ENCODE measurements around the gene MCC.

Gene MCC

DNA sequence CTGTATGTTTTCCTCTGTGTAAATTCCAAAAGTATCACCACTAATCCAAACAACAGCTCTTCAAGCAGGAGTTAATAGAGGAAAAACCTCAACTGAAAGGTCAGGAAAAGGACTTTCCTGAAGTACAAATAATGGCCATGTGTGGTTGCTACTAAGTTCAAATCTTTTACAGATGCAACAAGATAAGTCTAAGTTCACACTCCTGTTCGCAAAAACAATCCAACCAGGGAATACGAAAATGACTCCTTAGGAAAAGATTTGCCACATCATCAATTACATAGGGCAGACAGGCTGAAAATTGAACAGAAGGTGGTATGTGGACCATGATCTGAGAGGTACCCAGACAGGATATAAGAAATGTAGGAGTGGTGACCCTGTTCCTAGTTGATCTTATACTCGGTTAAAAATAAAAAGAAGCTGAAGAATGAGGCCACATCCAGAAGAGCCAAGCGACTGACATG is 263.6 kb downstream of the MCC start:
- no peak overlapping the region for H3K27ac ChIP-seq (ENCODE audit: low read length, poor library complexity, severe bottlenecking)
- H3K27me3 ChIP-seq (ENCODE audit: control insufficient read depth in 1 of 2, insufficient read depth in 1 of 2, low read length in 2 of 2): no peaks in the 10 kb centered on the region
- H3K14ac ChIP-seq (ENCODE audit: low read length in 2 of 2): no peak overlapping the region
- no peak overlapping the region for H3K4me3 ChIP-seq (ENCODE audit: insufficient read depth in 1 of 2, low read depth in 1 of 2, low read length in 2 of 2)
- H3K36me3 ChIP-seq (ENCODE audit: control insufficient read depth in 1 of 2, insufficient read depth in 2 of 2, low read depth in 1 of 2, low read length in 2 of 2): no peaks in the 10 kb centered on the region
- 73% methylated on average over 3 of the region's 4 CpGs for WGBS
- H2BK12ac ChIP-seq (ENCODE audit: low read length in 2 of 2): no peak overlapping the region
- peak; percentile 74 for DNase-seq
- H2BK15ac ChIP-seq (ENCODE audit: low read depth, poor library complexity, severe bottlenecking): no peak overlapping the region
- H2AK5ac ChIP-seq (ENCODE audit: low read length, severe bottlenecking): no peak overlapping the region
- H3K18ac ChIP-seq (ENCODE audit: low read depth in 1 of 2, low read length in 2 of 2): no peak overlapping the region
- no peak overlapping the region for H2BK5ac ChIP-seq (ENCODE audit: low read depth, low read length, poor library complexity, severe bottlenecking)
- no peak overlapping the region for H3K4ac ChIP-seq (ENCODE audit: low read depth in 1 of 2, low read length in 2 of 2)
- H4K91ac ChIP-seq (ENCODE audit: low read length): no peak overlapping the region
- H4K8ac ChIP-seq (ENCODE audit: low read length): no peak overlapping the region
- H3K9me3 ChIP-seq (ENCODE audit: control insufficient read depth, low read length): no peaks in the 10 kb centered on the region
- no peak overlapping the region for H2BK120ac ChIP-seq (ENCODE audit: low read depth, low read length)
- H2AFZ ChIP-seq (ENCODE audit: low read depth, low read length): no peak overlapping the region
- peaks cover 13% of the 10 kb centered on the region for H3K79me1 ChIP-seq (replicated peaks; ENCODE audit: low read length, poor library complexity, severe bottlenecking)
- peaks cover 2% of the 10 kb centered on the region for H3K4me1 ChIP-seq (ENCODE audit: control insufficient read depth, insufficient read depth, low read depth, low read length)
- no peak overlapping the region for H3K23ac ChIP-seq (ENCODE audit: low read length in 2 of 2)
- H3K4me2 ChIP-seq (ENCODE audit: low read length, poor library complexity, severe bottlenecking): no peak overlapping the region
- no peak overlapping the region for H3K9ac ChIP-seq (ENCODE audit: low read length)

DNA sequence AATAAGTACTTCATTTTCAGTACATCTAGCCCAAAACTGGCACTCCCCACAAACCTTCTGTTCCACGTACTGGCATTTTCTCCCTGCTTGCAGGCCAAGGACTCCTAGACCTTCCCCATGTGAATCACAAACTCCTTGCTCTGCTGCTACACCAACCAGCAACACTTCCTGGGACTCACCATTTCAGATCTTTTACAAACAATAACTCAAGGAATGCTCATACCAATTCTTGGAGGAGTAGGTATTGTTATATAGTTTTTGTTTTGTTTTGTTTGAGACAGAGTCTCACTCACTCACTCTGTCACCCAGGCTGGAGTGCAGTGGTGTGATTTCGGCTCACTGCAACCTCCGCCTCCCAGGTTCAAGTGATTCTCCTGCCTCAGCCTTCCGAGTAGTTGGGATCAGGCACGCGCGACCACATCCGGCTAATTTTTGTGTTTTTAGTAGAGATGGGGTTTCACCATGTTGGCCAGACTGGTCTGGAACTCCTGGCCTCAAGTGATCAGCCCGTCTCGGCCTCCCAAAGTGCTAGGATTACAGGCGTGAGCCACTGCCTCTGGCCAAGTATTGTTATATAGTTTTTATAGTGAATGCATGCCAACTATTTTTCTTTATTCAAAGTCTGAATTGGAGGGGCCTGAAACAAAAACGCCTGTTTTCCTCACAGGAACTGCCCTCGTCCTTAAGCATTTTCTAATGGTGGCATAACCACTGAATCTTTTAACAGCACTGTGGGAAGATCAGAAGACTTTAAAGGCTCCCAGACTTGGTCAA is 264.2 kb downstream of the MCC start:
- no peak overlapping the region for H3K23ac ChIP-seq (ENCODE audit: low read length in 2 of 2)
- no peaks in the 10 kb centered on the region for H3K36me3 ChIP-seq (ENCODE audit: control insufficient read depth in 1 of 2, insufficient read depth in 2 of 2, low read depth in 1 of 2, low read length in 2 of 2)
- no peak overlapping the region for H2BK12ac ChIP-seq (ENCODE audit: low read length in 2 of 2)
- no peak overlapping the region for H3K4me3 ChIP-seq (ENCODE audit: insufficient read depth in 1 of 2, low read depth in 1 of 2, low read length in 2 of 2)
- no peak overlapping the region for H3K4me2 ChIP-seq (ENCODE audit: low read length, poor library complexity, severe bottlenecking)
- H3K79me1 ChIP-seq (replicated peaks; ENCODE audit: low read length, poor library complexity, severe bottlenecking): peaks cover 12% of the 10 kb centered on the region
- no peak overlapping the region for H2BK15ac ChIP-seq (ENCODE audit: low read depth, poor library complexity, severe bottlenecking)
- WGBS: 88% methylated on average over 10 of the region's 13 CpGs
- H3K27ac ChIP-seq (ENCODE audit: low read length, poor library complexity, severe bottlenecking): no peak overlapping the region
- H2BK5ac ChIP-seq (ENCODE audit: low read depth, low read length, poor library complexity, severe bottlenecking): no peak overlapping the region
- H2AFZ ChIP-seq (ENCODE audit: low read depth, low read length): no peak overlapping the region
- H2AK5ac ChIP-seq (ENCODE audit: low read length, severe bottlenecking): no peak overlapping the region
- no peak overlapping the region for H3K9ac ChIP-seq (ENCODE audit: low read length)
- no peaks in the 10 kb centered on the region for H3K9me3 ChIP-seq (ENCODE audit: control insufficient read depth, low read length)
- H3K14ac ChIP-seq (ENCODE audit: low read length in 2 of 2): no peak overlapping the region
- H3K27me3 ChIP-seq (ENCODE audit: control insufficient read depth in 1 of 2, insufficient read depth in 1 of 2, low read length in 2 of 2): no peaks in the 10 kb centered on the region
- H3K4ac ChIP-seq (ENCODE audit: low read depth in 1 of 2, low read length in 2 of 2): no peak overlapping the region
- no peak overlapping the region for H2BK120ac ChIP-seq (ENCODE audit: low read depth, low read length)
- H4K8ac ChIP-seq (ENCODE audit: low read length): no peak overlapping the region
- no peak for DNase-seq
- H3K18ac ChIP-seq (ENCODE audit: low read depth in 1 of 2, low read length in 2 of 2): no peak overlapping the region
- no peak overlapping the region for H4K91ac ChIP-seq (ENCODE audit: low read length)
- peaks cover 2% of the 10 kb centered on the region for H3K4me1 ChIP-seq (ENCODE audit: control insufficient read depth, insufficient read depth, low read depth, low read length)

DNA sequence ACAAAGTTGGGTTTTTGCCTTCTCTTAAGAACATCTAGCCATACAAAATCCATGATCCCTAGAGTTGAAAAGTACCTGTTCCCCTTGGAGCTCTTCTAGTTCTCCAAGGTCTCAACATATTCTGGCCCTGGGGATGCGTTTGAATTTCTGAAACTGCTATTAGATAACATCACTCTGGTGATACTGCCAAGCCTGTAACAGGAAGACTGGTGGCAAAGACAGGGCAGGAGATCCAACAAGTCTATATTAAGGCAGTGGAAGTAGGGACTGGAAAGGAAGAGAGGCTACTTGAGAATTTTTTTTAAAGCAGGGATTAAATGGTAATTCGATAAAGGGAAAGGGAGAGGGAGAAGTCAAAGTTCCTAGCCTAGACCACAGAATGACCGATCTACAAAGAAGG is 264.9 kb downstream of the MCC start:
- Histone ChIP-seq H3K4me3 (ENCODE audit: insufficient read depth in 1 of 2, low read depth in 1 of 2, low read length in 2 of 2) (no peak overlapping the region), H3K4me2 (ENCODE audit: low read length, poor library complexity, severe bottlenecking) (no peak overlapping the region), H4K91ac (ENCODE audit: low read length) (no peak overlapping the region), H3K27ac (ENCODE audit: low read length, poor library complexity, severe bottlenecking) (no peak overlapping the region), H2BK12ac (ENCODE audit: low read length in 2 of 2) (no peak overlapping the region), H3K23ac (ENCODE audit: low read length in 2 of 2) (no peak overlapping the region), H3K4ac (ENCODE audit: low read depth in 1 of 2, low read length in 2 of 2) (no peak overlapping the region), H3K79me1 (replicated peaks; ENCODE audit: low read length, poor library complexity, severe bottlenecking) (peaks cover 12% of the 10 kb centered on the region), H3K9me3 (ENCODE audit: control insufficient read depth, low read length) (no peaks in the 10 kb centered on the region), H2BK15ac (ENCODE audit: low read depth, poor library complexity, severe bottlenecking) (no peak overlapping the region), H2AFZ (ENCODE audit: low read depth, low read length) (no peak overlapping the region), H3K9ac (ENCODE audit: low read length) (no peak overlapping the region), H3K4me1 (ENCODE audit: control insufficient read depth, insufficient read depth, low read depth, low read length) (peaks cover 2% of the 10 kb centered on the region), H4K8ac (ENCODE audit: low read length) (no peak overlapping the region), H2BK5ac (ENCODE audit: low read depth, low read length, poor library complexity, severe bottlenecking) (no peak overlapping the region), H3K36me3 (ENCODE audit: control insufficient read depth in 1 of 2, insufficient read depth in 2 of 2, low read depth in 1 of 2, low read length in 2 of 2) (no peaks in the 10 kb centered on the region), H2BK120ac (ENCODE audit: low read depth, low read length) (no peak overlapping the region), H2AK5ac (ENCODE audit: low read length, severe bottlenecking) (no peak overlapping the region), H3K14ac (ENCODE audit: low read length in 2 of 2) (no peak overlapping the region), H3K18ac (ENCODE audit: low read depth in 1 of 2, low read length in 2 of 2) (no peak overlapping the region), H3K27me3 (ENCODE audit: control insufficient read depth in 1 of 2, insufficient read depth in 1 of 2, low read length in 2 of 2) (no peaks in the 10 kb centered on the region)
- DNase-seq: no peak
- 95% methylated on average over 3 of the region's 3 CpGs for WGBS

DNA sequence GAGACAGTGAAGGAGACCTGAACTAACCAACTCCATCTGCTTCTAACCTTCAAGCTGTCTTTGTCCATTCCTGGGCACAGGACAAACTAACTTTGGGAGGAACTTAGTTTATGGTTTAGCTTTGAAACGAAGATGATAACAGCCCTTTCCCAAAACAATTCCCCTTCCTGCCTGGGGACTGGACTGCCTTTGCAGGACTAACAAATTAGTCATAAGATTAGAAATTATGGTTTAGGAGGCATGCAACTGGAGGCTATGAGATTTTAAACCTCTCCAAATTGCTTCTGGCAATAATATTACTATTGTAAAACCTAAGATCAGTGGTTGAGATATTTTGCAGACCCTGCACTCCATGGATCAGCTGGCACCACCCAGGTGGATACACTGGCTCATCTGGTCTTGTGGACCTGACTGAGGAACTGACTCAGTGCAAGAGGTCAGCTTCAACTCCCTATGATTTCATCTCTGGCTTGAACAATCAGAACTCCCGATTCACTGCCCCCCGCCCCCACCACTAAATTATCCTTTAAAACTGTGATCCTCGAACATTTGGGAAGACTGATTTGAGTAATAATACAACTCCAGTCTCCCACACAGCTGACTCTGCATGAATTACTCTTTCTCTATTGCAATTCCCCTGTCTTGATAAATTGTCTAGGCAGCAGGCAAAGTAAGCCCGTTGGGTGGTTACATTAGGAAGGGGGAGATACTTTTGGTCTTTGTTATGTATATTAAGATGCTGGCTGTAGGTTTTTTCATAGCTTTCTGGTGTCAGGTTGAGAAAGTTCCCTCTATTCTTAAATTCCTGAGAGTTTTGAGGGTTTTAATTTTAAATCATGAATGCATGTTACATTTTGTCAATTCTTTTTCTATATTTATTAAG is 266.7 kb downstream of the MCC start:
- H2BK12ac ChIP-seq (ENCODE audit: low read length in 2 of 2): no peak overlapping the region
- H2BK5ac ChIP-seq (ENCODE audit: low read depth, low read length, poor library complexity, severe bottlenecking): no peak overlapping the region
- no peak overlapping the region for H3K14ac ChIP-seq (ENCODE audit: low read length in 2 of 2)
- H3K4ac ChIP-seq (ENCODE audit: low read depth in 1 of 2, low read length in 2 of 2): no peak overlapping the region
- H4K91ac ChIP-seq (ENCODE audit: low read length): no peak overlapping the region
- H3K9me3 ChIP-seq (ENCODE audit: control insufficient read depth, low read length): no peaks in the 10 kb centered on the region
- no peak overlapping the region for H3K4me2 ChIP-seq (ENCODE audit: low read length, poor library complexity, severe bottlenecking)
- H3K9ac ChIP-seq (ENCODE audit: low read length): peak overlapping the region; percentile 51
- H3K79me1 ChIP-seq (replicated peaks; ENCODE audit: low read length, poor library complexity, severe bottlenecking): peaks cover 18% of the 10 kb centered on the region
- no peak overlapping the region for H3K18ac ChIP-seq (ENCODE audit: low read depth in 1 of 2, low read length in 2 of 2)
- H3K27me3 ChIP-seq (ENCODE audit: control insufficient read depth in 1 of 2, insufficient read depth in 1 of 2, low read length in 2 of 2): no peaks in the 10 kb centered on the region
- H2BK120ac ChIP-seq (ENCODE audit: low read depth, low read length): no peak overlapping the region
- 70% methylated on average over 4 of the region's 5 CpGs for WGBS
- no peak for DNase-seq
- peak overlapping the region; percentile 49 for H2AK5ac ChIP-seq (ENCODE audit: low read length, severe bottlenecking)
- H2BK15ac ChIP-seq (ENCODE audit: low read depth, poor library complexity, severe bottlenecking): no peak overlapping the region
- peaks cover 8% of the 10 kb centered on the region for H3K4me1 ChIP-seq (ENCODE audit: control insufficient read depth, insufficient read depth, low read depth, low read length)
- H4K8ac ChIP-seq (ENCODE audit: low read length): no peak overlapping the region
- no peak overlapping the region for H3K23ac ChIP-seq (ENCODE audit: low read length in 2 of 2)
- H2AFZ ChIP-seq (ENCODE audit: low read depth, low read length): no peak overlapping the region
- no peaks in the 10 kb centered on the region for H3K36me3 ChIP-seq (ENCODE audit: control insufficient read depth in 1 of 2, insufficient read depth in 2 of 2, low read depth in 1 of 2, low read length in 2 of 2)
- H3K4me3 ChIP-seq (ENCODE audit: insufficient read depth in 1 of 2, low read depth in 1 of 2, low read length in 2 of 2): no peak overlapping the region
- H3K27ac ChIP-seq (ENCODE audit: low read length, poor library complexity, severe bottlenecking): no peak overlapping the region
